Effector memory CD4-positive, alpha-beta T cell (primary cell): ENCODE data around the gene SLC36A1.

Experiments
- DNase-seq, 3 donors: peaks; one replicate each; pipeline ENCODE4 v3.0.0-alpha.2; 2020
- H3K27ac ChIP-seq: 2 replicates; pipeline ENCODE4 v1.7.0; 2013; ENCODE audit warnings: mild to moderate bottlenecking, low read length, moderate library complexity; ENCODE audit not compliant: insufficient read depth, poor library complexity, severe bottlenecking
- H3K27me3 ChIP-seq: replicated peaks from 2 replicates; pipeline ENCODE4 v1.7.0; 2013; ENCODE audit warnings: mild to moderate bottlenecking, low read length; ENCODE audit not compliant: insufficient read depth, control insufficient read depth, poor library complexity, severe bottlenecking
- H3K36me3 ChIP-seq: 2 replicates; pipeline ENCODE4 v1.7.0; 2013; ENCODE audit warnings: mild to moderate bottlenecking, low read length, moderate library complexity; ENCODE audit not compliant: control insufficient read depth, insufficient read depth
- H3K4me1 ChIP-seq: 2 replicates; pipeline ENCODE4 v1.7.0; 2013; ENCODE audit warnings: low read length, mild to moderate bottlenecking; ENCODE audit not compliant: control insufficient read depth, insufficient read depth, poor library complexity, severe bottlenecking
- H3K4me3 ChIP-seq: 2 replicates; pipeline ENCODE4 v1.7.0; 2013; ENCODE audit warnings: low read length, low read depth, mild to moderate bottlenecking; ENCODE audit not compliant: insufficient read depth, poor library complexity, severe bottlenecking
- H3K9me3 ChIP-seq: 2 replicates; pipeline ENCODE4 v1.7.0; 2013; ENCODE audit warnings: mild to moderate bottlenecking, low read length, moderate library complexity; ENCODE audit not compliant: control insufficient read depth
- total RNA-seq, 3 donors: gene quantifications; one replicate each; lab custom pipeline; 2026; lab: John Stamatoyannopoulos, UW

SLC36A1 gene
- total RNA-seq, result 2.6 to 8.3 (median 5.7) reads per million in 3 donors

DNA sequence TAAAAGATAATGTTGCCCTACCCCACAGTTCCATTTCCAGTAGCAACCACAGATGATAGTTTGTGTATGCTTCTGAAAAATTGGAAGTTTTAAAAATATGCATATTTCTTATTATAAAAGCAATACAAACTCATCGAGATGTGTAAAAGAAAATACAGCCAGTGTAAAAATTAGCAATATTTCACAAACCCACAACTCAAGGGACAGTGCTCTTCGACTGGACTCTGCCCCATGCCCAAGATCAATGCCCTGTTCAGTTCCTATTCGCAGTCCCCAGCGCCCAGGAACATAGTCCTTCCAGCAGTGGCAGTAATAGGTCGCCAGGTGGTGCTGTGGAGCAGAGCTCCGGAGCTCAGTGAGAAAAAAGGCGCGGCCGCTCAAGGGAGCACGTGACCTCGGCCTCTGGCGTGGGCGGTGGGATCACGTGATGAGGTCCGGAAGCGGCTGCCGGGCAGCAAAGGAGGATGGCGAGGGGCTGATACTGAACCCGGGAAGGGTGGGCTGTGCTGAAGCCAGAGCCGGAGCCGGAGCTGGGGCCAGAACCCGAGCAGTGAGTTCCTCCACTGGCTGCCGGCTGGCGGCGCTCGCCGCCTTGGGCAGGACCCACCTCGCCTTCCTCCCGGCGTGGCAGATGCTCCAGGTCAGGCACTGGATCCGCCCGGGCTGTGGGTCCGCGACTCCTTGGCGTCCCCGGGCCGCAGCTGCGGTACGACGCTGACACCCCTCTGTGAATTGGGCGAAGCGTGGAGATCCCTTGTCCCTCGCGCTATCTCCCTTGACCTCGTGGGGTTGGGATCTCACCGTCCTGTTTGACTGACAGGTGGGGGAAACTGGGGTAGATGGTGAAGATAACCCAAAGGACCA is at the start of gene SLC36A1:
TSS of gene SLC36A1 (plus strand) at position 430 of the 864 bp plus-strand sequence. CDS start 11,190 bp downstream, outside the sequence.
- H3K36me3 ChIP-seq, result no peaks in the 10 kb centered on the region
- peaks cover 3% of the 10 kb centered on the region for H3K27me3 ChIP-seq
- H3K4me3 ChIP-seq, result peak within 1 kb of the TSS; percentile 76
- no peaks in the 10 kb centered on the region for H3K9me3 ChIP-seq
- H3K27ac ChIP-seq, result peak within 1 kb of the TSS; percentile 65
- peaks cover 3% of the 10 kb centered on the region for H3K4me1 ChIP-seq
- peak; percentile 76 to 85 (median 78) for DNase-seq

- no peaks in the 10 kb centered on the region for H3K9me3 ChIP-seq
- DNase-seq, result no peak
- peaks cover 8% of the 10 kb centered on the region for H3K27me3 ChIP-seq
- no peaks in the 10 kb centered on the region for H3K36me3 ChIP-seq
- H3K4me1 ChIP-seq, result no peaks in the 10 kb centered on the region
- no peak overlapping the region for H3K27ac ChIP-seq
- H3K4me3 ChIP-seq, result no peak overlapping the region
Observed at GRCh38 chr5:151405334-151406160, 41.9 kb upstream of the SLC36A1 start.

DNA sequence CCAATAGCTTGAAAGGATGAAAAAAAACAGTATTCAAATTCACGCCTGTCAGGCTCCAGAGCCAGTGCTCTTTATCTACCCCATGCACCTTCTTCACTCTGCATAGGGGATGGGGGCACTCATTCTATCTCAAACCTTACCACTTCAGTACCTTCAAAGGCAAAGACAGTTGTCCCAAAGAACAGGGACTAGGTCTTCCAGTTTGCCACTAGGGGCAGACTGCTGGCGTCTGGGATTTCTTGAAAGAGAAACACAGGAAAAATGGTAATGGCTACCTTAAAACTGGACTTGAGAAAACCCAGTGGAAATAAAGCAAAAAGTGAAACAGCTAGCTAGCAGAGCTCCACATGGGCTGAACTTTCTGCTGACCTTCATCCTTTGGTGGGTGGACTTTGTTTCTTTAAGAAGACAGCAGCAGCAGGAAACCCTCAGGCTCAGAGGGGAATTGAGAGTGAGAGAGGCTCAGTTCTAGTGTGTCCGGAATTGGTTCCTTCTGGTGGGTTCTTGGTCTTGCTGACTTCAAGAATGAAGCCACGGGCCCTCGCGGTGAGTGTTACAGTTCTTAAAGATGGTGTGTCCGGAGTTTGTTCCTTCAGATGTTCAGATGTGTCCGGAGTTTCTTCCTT is 41.0 kb upstream of the SLC36A1 start:
- Histone ChIP-seq H3K27me3 (peaks cover 8% of the 10 kb centered on the region), H3K27ac (no peak overlapping the region), H3K9me3 (no peaks in the 10 kb centered on the region), H3K4me3 (no peak overlapping the region), H3K4me1 (no peaks in the 10 kb centered on the region), H3K36me3 (no peaks in the 10 kb centered on the region)
- DNase-seq, result no peak

- Histone ChIP-seq H3K27ac (no peak overlapping the region), H3K4me1 (no peaks in the 10 kb centered on the region), H3K4me3 (no peak overlapping the region), H3K9me3 (no peaks in the 10 kb centered on the region), H3K27me3 (peaks cover 4% of the 10 kb centered on the region), H3K36me3 (no peaks in the 10 kb centered on the region)
- no peak for DNase-seq
Observed at GRCh38 chr5:151408591-151409230, 38.7 kb upstream of the SLC36A1 start.

GRCh38 chr5:151413800-151414199 is 33.6 kb upstream of the SLC36A1 start:
- no peak for DNase-seq
- H3K4me1 ChIP-seq, result no peaks in the 10 kb centered on the region
- no peak overlapping the region for H3K27ac ChIP-seq
- H3K9me3 ChIP-seq, result no peaks in the 10 kb centered on the region
- H3K4me3 ChIP-seq, result no peak overlapping the region
- no peaks in the 10 kb centered on the region for H3K36me3 ChIP-seq
- H3K27me3 ChIP-seq, result no peaks in the 10 kb centered on the region

DNA sequence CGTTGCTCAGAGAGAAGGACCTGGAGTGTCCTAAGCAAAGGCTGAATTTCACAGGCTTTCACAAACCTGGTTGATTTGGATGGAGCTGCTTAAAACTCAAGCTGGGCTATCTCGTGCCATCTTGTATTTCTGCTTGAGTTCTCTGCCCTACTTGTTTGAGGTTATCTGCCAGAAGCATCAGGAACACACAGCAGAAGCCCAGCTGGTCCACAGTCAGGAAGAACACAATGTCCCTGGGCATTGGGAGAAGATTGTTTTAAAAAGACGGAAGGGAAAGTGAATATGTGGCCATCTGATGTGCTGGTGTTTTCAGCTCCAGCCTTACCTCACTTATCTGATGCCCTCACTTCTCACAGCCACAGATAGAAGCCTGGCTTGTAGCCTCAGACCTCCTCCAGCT is 32.9 kb upstream of the SLC36A1 start:
- Histone ChIP-seq H3K27me3 (no peaks in the 10 kb centered on the region), H3K4me3 (no peak overlapping the region), H3K36me3 (no peaks in the 10 kb centered on the region), H3K9me3 (no peaks in the 10 kb centered on the region), H3K27ac (no peak overlapping the region), H3K4me1 (no peaks in the 10 kb centered on the region)
- no peak for DNase-seq

- Histone ChIP-seq H3K4me3 (no peak overlapping the region), H3K27me3 (no peaks in the 10 kb centered on the region), H3K4me1 (no peaks in the 10 kb centered on the region), H3K27ac (no peak overlapping the region), H3K9me3 (no peaks in the 10 kb centered on the region), H3K36me3 (no peaks in the 10 kb centered on the region)
- DNase-seq, result no peak
Observed at GRCh38 chr5:151417712-151418111, 29.7 kb upstream of the SLC36A1 start.

DNA sequence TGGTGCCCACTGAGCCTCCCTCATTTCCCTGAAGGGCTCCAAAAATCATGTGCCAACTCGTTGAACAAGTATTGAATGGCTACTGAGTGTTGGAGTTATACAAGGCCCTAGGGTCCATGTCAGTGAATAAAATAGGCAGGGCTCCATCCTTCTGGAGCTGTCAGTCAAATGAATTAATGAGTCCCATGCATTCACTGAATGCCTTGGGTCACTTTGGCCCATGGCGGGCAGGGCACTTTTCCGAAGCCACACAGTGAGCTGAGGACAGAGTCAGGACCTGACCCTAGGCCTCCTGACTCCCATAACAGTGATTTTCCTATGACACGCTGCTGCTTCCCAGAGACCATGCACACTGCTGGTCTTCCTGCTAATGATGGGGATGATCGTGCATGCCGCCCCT is 27.3 kb upstream of the SLC36A1 start:
- no peak for DNase-seq
- no peak overlapping the region for H3K27ac ChIP-seq
- H3K4me3 ChIP-seq, result no peak overlapping the region
- no peaks in the 10 kb centered on the region for H3K4me1 ChIP-seq
- H3K27me3 ChIP-seq, result no peaks in the 10 kb centered on the region
- no peaks in the 10 kb centered on the region for H3K9me3 ChIP-seq
- no peaks in the 10 kb centered on the region for H3K36me3 ChIP-seq

- no peak overlapping the region for H3K4me3 ChIP-seq
- no peak overlapping the region for H3K27ac ChIP-seq
- no peaks in the 10 kb centered on the region for H3K4me1 ChIP-seq
- no peak for DNase-seq
- no peaks in the 10 kb centered on the region for H3K36me3 ChIP-seq
- H3K27me3 ChIP-seq, result no peaks in the 10 kb centered on the region
- no peaks in the 10 kb centered on the region for H3K9me3 ChIP-seq
Observed at GRCh38 chr5:151424892-151425523, 22.4 kb upstream of the SLC36A1 start.
